Endothelial cell of umbilical vein (primary cell): ENCODE data around the gene MMP26. TPM values are rescaled to one million over a fixed set of nuclear protein-coding genes. Genes with fewer than 3 reads are reported as not detected.

ENCODE experiments used
- BruUV-seq: library from RNA; stranded (reverse); fragments of 400-500 nt; replicated peaks from 2 replicates; lab custom pipeline; 2021; lab: Mats Ljungman, UMichigan
- CTCF ChIA-PET: fragments of 300-600, 350-600 bp; sonication (Branson Sonifier 250); formaldehyde crosslinking; loops from one replicate; lab custom pipeline; 2021; ENCODE audit warnings: antibody characterized with exemption, inconsistent platforms; lab: Charles Lee
- POLR2A ChIA-PET: fragments of 300-600, 350-600 bp; sonication (Branson Sonifier 250); formaldehyde crosslinking; loops from one replicate; lab custom pipeline; 2021; ENCODE audit warnings: antibody characterized with exemption, inconsistent platforms; lab: Charles Lee
- DNase-seq: peaks from one replicate; pipeline ENCODE4 v3.0.0-alpha.2; 2011; ENCODE audit warnings: low read depth, low spot score
- FAIRE-seq: peaks from 2 replicates; lab custom pipeline; 2011; peaks lifted over from hg19 to GRCh38; lab: Jason Lieb, UNC
- H2AFZ ChIP-seq: 2 replicates; pipeline ENCODE4 v1.6.0; 2012; ENCODE audit warnings: low read depth, low read length, control low read depth, inconsistent platforms
- H3K27ac ChIP-seq: 2 replicates; pipeline ENCODE4 v1.5.1; 2011; ENCODE audit warnings: low read depth, mild to moderate bottlenecking, control low read depth, low read length, moderate library complexity; ENCODE audit not compliant: insufficient read depth
- H3K27me3 ChIP-seq, 2 experiments: 2 replicates each; pipeline versions ENCODE4 v1.6.0 to v1.6.1; 2011; ENCODE audit warnings: low read length in 2 of 2, mixed read lengths in 1 of 2; ENCODE audit not compliant: control insufficient read depth in 2 of 2, insufficient read depth in 2 of 2
- H3K36me3 ChIP-seq, 2 experiments: 2 replicates in 1 of 2; 3 replicates in 1 of 2; pipeline ENCODE4 v1.5.1; 2011; ENCODE audit warnings: low read length in 2 of 2, mild to moderate bottlenecking in 1 of 2, moderate library complexity in 1 of 2; ENCODE audit not compliant: control insufficient read depth in 2 of 2, insufficient read depth in 2 of 2; ENCODE audit errors: extremely low read depth in 1 of 2
- H3K4me1 ChIP-seq: 3 replicates; pipeline ENCODE4 v1.5.1; 2011; ENCODE audit warnings: mild to moderate bottlenecking, low read length; ENCODE audit not compliant: control insufficient read depth, insufficient read depth; ENCODE audit errors: extremely low read depth
- H3K4me2 ChIP-seq: 2 replicates; pipeline ENCODE4 v1.6.1; 2011; ENCODE audit warnings: low read length, control low read depth, mixed read lengths; ENCODE audit not compliant: insufficient read depth
- H3K4me3 ChIP-seq, 3 experiments: fragments of 200-600 bp in 1 of 3; sonication (generic), shearing (Covaris generic) in 1 of 3; replicated peaks in 1 of 3; 2 replicates each; pipeline ENCODE4 v1.5.1; 2011 to 2016; ENCODE audit warnings: control low read depth in 3 of 3, low read length in 3 of 3, mild to moderate bottlenecking in 2 of 3, inconsistent platforms in 1 of 3, low read depth in 1 of 3, moderate library complexity in 1 of 3; ENCODE audit not compliant: insufficient read depth in 1 of 3
- H3K79me2 ChIP-seq: 2 replicates; pipeline ENCODE4 v1.6.0; 2012; ENCODE audit warnings: low read length, inconsistent platforms; ENCODE audit not compliant: control insufficient read depth, insufficient read depth
- H3K9ac ChIP-seq: replicated peaks from 2 replicates; pipeline ENCODE3; 2011; ENCODE audit warnings: low read length, control low read depth; ENCODE audit not compliant: insufficient read depth; ENCODE audit errors: extremely low read depth
- H3K9me1 ChIP-seq: replicated peaks from 3 replicates; pipeline ENCODE4 v1.6.0; 2011; ENCODE audit warnings: mild to moderate bottlenecking, low read length; ENCODE audit not compliant: control insufficient read depth, insufficient read depth; ENCODE audit errors: extremely low read depth
- H3K9me3 ChIP-seq: replicated peaks from 2 replicates; pipeline ENCODE4 v1.5.1; 2012; ENCODE audit warnings: low read length, inconsistent platforms; ENCODE audit not compliant: control insufficient read depth, insufficient read depth
- H4K20me1 ChIP-seq: replicated peaks from 2 replicates; pipeline ENCODE3; 2011; ENCODE audit warnings: mild to moderate bottlenecking, low read length; ENCODE audit not compliant: control insufficient read depth, insufficient read depth; ENCODE audit errors: extremely low read depth
- EZH2 ChIP-seq: IDR thresholded peaks from 2 replicates; pipeline ENCODE4 v1.6.1; 2012; ENCODE audit warnings: borderline replicate concordance, low read depth, mild to moderate bottlenecking, moderate library complexity, low read length, inconsistent platforms; ENCODE audit not compliant: severe bottlenecking
- FOS ChIP-seq: IDR thresholded peaks from 2 replicates; pipeline ENCODE4 v1.6.1; 2011; ENCODE audit warnings: mild to moderate bottlenecking, low read length, moderate library complexity, borderline replicate concordance; ENCODE audit not compliant: insufficient read depth
- GATA2 ChIP-seq: IDR thresholded peaks from 2 replicates; pipeline ENCODE4 v1.7.0; 2011; ENCODE audit warnings: low read depth, mild to moderate bottlenecking, moderate library complexity, mixed read lengths, low read length; ENCODE audit not compliant: insufficient read length, insufficient read depth
- JUN ChIP-seq: IDR thresholded peaks from 2 replicates; pipeline ENCODE4 v1.6.1; 2011; ENCODE audit warnings: borderline replicate concordance, low read depth; ENCODE audit not compliant: insufficient read length, insufficient read depth
- MYC ChIP-seq: IDR thresholded peaks from one replicate; pipeline ENCODE4 v1.6.1; 2011; ENCODE audit warnings: mild to moderate bottlenecking, low read depth, low read length
- POLR2A ChIP-seq: IDR thresholded peaks from 2 replicates; pipeline ENCODE4 v1.6.1; 2012; ENCODE audit warnings: low read depth, mild to moderate bottlenecking, control low read depth, low read length
- POLR2AphosphoS5 ChIP-seq: IDR thresholded peaks from 2 replicates; pipeline ENCODE4 v1.6.1; 2012; ENCODE audit warnings: low read depth, mild to moderate bottlenecking, control low read depth, low read length, moderate library complexity; ENCODE audit not compliant: insufficient read depth
- dilution Hi-C: fragments of 300-500 bp; cut with MboI; formaldehyde crosslinking; loops from one replicate; pipeline ENCODE4 v1.15.0; 2019; ENCODE audit warnings: low sequenced_read_pairs; ENCODE audit not compliant: extremely low pct_ligation_motif_present
- intact Hi-C: fragments of 100-400 bp; cut with micrococcal nuclease; formaldehyde crosslinking; loops from one replicate; pipeline ENCODE4 v1.10.0; 2022
- polyA plus RNA-seq, 4 experiments: library from polyadenylated mRNA; depleted of rRNA in 3 of 4; stranded (reverse) in 3 of 4; unstranded in 1 of 4; fragments of >200 nt; gene quantifications; 2 replicates each; pipeline versions ENCODE4 v1.2.1 to v1.2.3, GENCODE V29; 2011 to 2012; ENCODE audit warnings: missing spikeins in 1 of 4
- total RNA-seq: library from RNA; stranded (reverse); gene quantifications from 2 replicates; pipeline ENCODE4 v1.2.3, GENCODE V29; 2021
- TF ChIP-seq, protein P1 (sequence below), 2 donors: IDR thresholded peaks; 1 replicate in 1 of 2; 2 replicates in 1 of 2; pipeline ENCODE4 v1.5.1; 2011; ENCODE audit warnings: low read length in 2 of 2, mild to moderate bottlenecking in 2 of 2, moderate library complexity in 2 of 2, control low read depth in 1 of 2, inconsistent platforms in 1 of 2, low read depth in 1 of 2; ENCODE audit not compliant: insufficient read depth in 1 of 2; ENCODE audit errors: extremely low read depth in 1 of 2
- TF ChIP-seq, protein P2 (sequence below): IDR thresholded peaks from 2 replicates; pipeline ENCODE4 v1.6.1; 2011; ENCODE audit not compliant: insufficient read depth, insufficient read length

MMP26 gene
- total and polyA plus RNA-seq, 2 donors (not counting 3 experiments of a cell fraction or from before 2014, with no cell fraction given), result not detected

- FAIRE-seq (no peak), DNase-seq (no peak)
- Histone ChIP-seq H2AFZ (no peak overlapping the region), H3K4me1 (no peaks in the 10 kb centered on the region), H3K79me2 (no peaks in the 10 kb centered on the region), H3K9me1 (no peaks in the 10 kb centered on the region), H3K4me3 (no peak overlapping the region), H3K9ac (no peak overlapping the region), H3K4me2 (no peak overlapping the region), H3K27ac (no peak overlapping the region), H3K9me3 (no peaks in the 10 kb centered on the region), H3K27me3 (no peaks in the 10 kb centered on the region), H3K36me3 (no peaks in the 10 kb centered on the region), H4K20me1 (no peaks in the 10 kb centered on the region)
- ChIA-PET POLR2A (no interaction called here), CTCF (no interaction called here)
- BruUV-seq, result no TSS peak
- intact Hi-C loops, result no loop called here
- dilution Hi-C loops, result no loop called here
- TF ChIP-seq GATA2 (no peak), POLR2A (no peak), MYC (no peak), EZH2 (no peak), POLR2AphosphoS5 (no peak), FOS (no peak), JUN (no peak)
- TF ChIP-seq, protein P1, sequence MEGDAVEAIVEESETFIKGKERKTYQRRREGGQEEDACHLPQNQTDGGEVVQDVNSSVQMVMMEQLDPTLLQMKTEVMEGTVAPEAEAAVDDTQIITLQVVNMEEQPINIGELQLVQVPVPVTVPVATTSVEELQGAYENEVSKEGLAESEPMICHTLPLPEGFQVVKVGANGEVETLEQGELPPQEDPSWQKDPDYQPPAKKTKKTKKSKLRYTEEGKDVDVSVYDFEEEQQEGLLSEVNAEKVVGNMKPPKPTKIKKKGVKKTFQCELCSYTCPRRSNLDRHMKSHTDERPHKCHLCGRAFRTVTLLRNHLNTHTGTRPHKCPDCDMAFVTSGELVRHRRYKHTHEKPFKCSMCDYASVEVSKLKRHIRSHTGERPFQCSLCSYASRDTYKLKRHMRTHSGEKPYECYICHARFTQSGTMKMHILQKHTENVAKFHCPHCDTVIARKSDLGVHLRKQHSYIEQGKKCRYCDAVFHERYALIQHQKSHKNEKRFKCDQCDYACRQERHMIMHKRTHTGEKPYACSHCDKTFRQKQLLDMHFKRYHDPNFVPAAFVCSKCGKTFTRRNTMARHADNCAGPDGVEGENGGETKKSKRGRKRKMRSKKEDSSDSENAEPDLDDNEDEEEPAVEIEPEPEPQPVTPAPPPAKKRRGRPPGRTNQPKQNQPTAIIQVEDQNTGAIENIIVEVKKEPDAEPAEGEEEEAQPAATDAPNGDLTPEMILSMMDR (IDR thresholded peaks at IDR 0.05; ENCODE audit: extremely low read depth in 1 of 2, insufficient read depth in 1 of 2, low read depth in 1 of 2, low read length in 2 of 2), result no peak
- TF ChIP-seq, protein P2, sequence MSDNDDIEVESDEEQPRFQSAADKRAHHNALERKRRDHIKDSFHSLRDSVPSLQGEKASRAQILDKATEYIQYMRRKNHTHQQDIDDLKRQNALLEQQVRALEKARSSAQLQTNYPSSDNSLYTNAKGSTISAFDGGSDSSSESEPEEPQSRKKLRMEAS, result no peak
Measured at GRCh38 chr11:4664786-4665185, 39.8 kb upstream of the MMP26 start.
